Stomach smooth muscle (tissue), 2 donors: ENCODE data around the gene DST.

Source experiments
- H3K27ac ChIP-seq: one replicate; pipeline ENCODE4 v1.7.0; 2013; ENCODE audit warnings: mild to moderate bottlenecking, low read length, inconsistent platforms
- H3K27me3 ChIP-seq, 2 donors: one replicate each; pipeline ENCODE4 v1.7.0; 2013; ENCODE audit warnings: low read length in 2 of 2; ENCODE audit not compliant: insufficient read depth in 2 of 2, control insufficient read depth in 1 of 2
- H3K36me3 ChIP-seq, 2 donors: one replicate each; pipeline ENCODE4 v1.7.0; 2013; ENCODE audit warnings: low read length in 2 of 2; ENCODE audit not compliant: control insufficient read depth in 2 of 2, insufficient read depth in 2 of 2
- H3K4me1 ChIP-seq: one replicate; pipeline ENCODE4 v1.7.0; 2013; ENCODE audit warnings: low read length; ENCODE audit not compliant: control insufficient read depth, insufficient read depth
- H3K4me3 ChIP-seq, 2 donors: one replicate each; pipeline ENCODE4 v1.7.0; 2013; ENCODE audit warnings: low read length in 2 of 2
- H3K9ac ChIP-seq, 2 donors: one replicate each; pipeline ENCODE4 v1.7.0; 2013; ENCODE audit warnings: low read length in 2 of 2, mild to moderate bottlenecking in 1 of 2
- H3K9me3 ChIP-seq, 2 donors: one replicate each; pipeline ENCODE4 v1.7.0; 2013; ENCODE audit warnings: low read length in 2 of 2; ENCODE audit not compliant: control insufficient read depth in 2 of 2
- donor health status: healthy.
- donor health status: Pancreatic carcinoma.

The DST gene

GRCh38 chr6:56517155-56517745 lies 125.4 kb downstream of the DST start:
- H3K9me3 ChIP-seq, result no peaks in the 10 kb centered on the region
- no peak overlapping the region for H3K4me3 ChIP-seq
- H3K9ac ChIP-seq, result no peak overlapping the region
- no peaks in the 10 kb centered on the region for H3K27me3 ChIP-seq
- H3K27ac ChIP-seq, result no peak overlapping the region
- peaks cover 9 to 24% of the 10 kb centered on the region in 2 donors for H3K36me3 ChIP-seq
- H3K4me1 ChIP-seq, result peaks cover 11% of the 10 kb centered on the region

GRCh38 chr6:56516003-56516402 lies 126.7 kb downstream of the DST start:
- Histone ChIP-seq H3K27me3 (no peaks in the 10 kb centered on the region), H3K9me3 (no peaks in the 10 kb centered on the region), H3K4me1 (peaks cover 11% of the 10 kb centered on the region), H3K9ac (no peak overlapping the region), H3K27ac (no peak overlapping the region), H3K36me3 (peaks cover 9 to 28% of the 10 kb centered on the region in 2 donors), H3K4me3 (no peak overlapping the region)

GRCh38 chr6:56515081-56515905 lies 127.4 kb downstream of the DST start:
- H3K27me3 ChIP-seq, result no peaks in the 10 kb centered on the region
- no peaks in the 10 kb centered on the region for H3K9me3 ChIP-seq
- H3K27ac ChIP-seq, result peak overlapping the region; percentile 25
- H3K4me3 ChIP-seq, result no peak overlapping the region
- H3K36me3 ChIP-seq, result peaks cover 9 to 28% of the 10 kb centered on the region in 2 donors
- H3K4me1 ChIP-seq, result peaks cover 11% of the 10 kb centered on the region
- no peak overlapping the region for H3K9ac ChIP-seq

- no peaks in the 10 kb centered on the region for H3K9me3 ChIP-seq
- H3K9ac ChIP-seq, result no peak overlapping the region
- H3K27ac ChIP-seq, result peak overlapping the region; percentile 6
- no peaks in the 10 kb centered on the region for H3K27me3 ChIP-seq
- no peak overlapping the region for H3K4me3 ChIP-seq
- H3K36me3 ChIP-seq, result peaks cover 7 to 25% of the 10 kb centered on the region in 2 donors
- peaks cover 11% of the 10 kb centered on the region for H3K4me1 ChIP-seq
Measured at GRCh38 chr6:56514395-56514794, 128.3 kb downstream of the DST start.

GRCh38 chr6:56513631-56514030 lies 129.1 kb downstream of the DST start:
- Histone ChIP-seq H3K9me3 (no peaks in the 10 kb centered on the region), H3K36me3 (peaks cover 11 to 28% of the 10 kb centered on the region in 2 donors), H3K4me3 (no peak overlapping the region), H3K9ac (no peak overlapping the region), H3K4me1 (peaks cover 13% of the 10 kb centered on the region), H3K27me3 (no peaks in the 10 kb centered on the region), H3K27ac (no peak overlapping the region)

GRCh38 chr6:56511591-56511990 lies 131.1 kb downstream of the DST start:
- peaks cover 17 to 38% of the 10 kb centered on the region in 2 donors for H3K36me3 ChIP-seq
- no peak overlapping the region for H3K4me3 ChIP-seq
- H3K9me3 ChIP-seq, result no peaks in the 10 kb centered on the region
- no peaks in the 10 kb centered on the region for H3K27me3 ChIP-seq
- H3K4me1 ChIP-seq, result peaks cover 24% of the 10 kb centered on the region
- H3K9ac ChIP-seq, result no peak overlapping the region
- H3K27ac ChIP-seq, result no peak overlapping the region

- no peak overlapping the region for H3K4me3 ChIP-seq
- H3K9me3 ChIP-seq, result no peaks in the 10 kb centered on the region
- no peaks in the 10 kb centered on the region for H3K27me3 ChIP-seq
- H3K36me3 ChIP-seq, result peaks cover 17 to 38% of the 10 kb centered on the region in 2 donors
- no peak overlapping the region for H3K27ac ChIP-seq
- peaks cover 28% of the 10 kb centered on the region for H3K4me1 ChIP-seq
- H3K9ac ChIP-seq, result no peak overlapping the region
Measured at GRCh38 chr6:56510984-56511531, 131.6 kb downstream of the DST start.

- Histone ChIP-seq H3K9me3 (no peaks in the 10 kb centered on the region), H3K4me3 (no peak overlapping the region), H3K36me3 (peaks cover 20 to 28% of the 10 kb centered on the region in 2 donors), H3K9ac (no peak overlapping the region), H3K27ac (no peak overlapping the region), H3K4me1 (peaks cover 29% of the 10 kb centered on the region), H3K27me3 (no peaks in the 10 kb centered on the region)
Measured at GRCh38 chr6:56509031-56509430, 133.7 kb downstream of the DST start.

- Histone ChIP-seq H3K36me3 (peaks cover 17 to 23% of the 10 kb centered on the region in 2 donors), H3K9ac (no peak overlapping the region), H3K4me1 (peaks cover 29% of the 10 kb centered on the region)
Measured at GRCh38 chr6:56507517-56507916, 135.2 kb downstream of the DST start.

GRCh38 chr6:56505512-56506260 lies 137.0 kb downstream of the DST start:
- H3K4me1 ChIP-seq, result peaks cover 29% of the 10 kb centered on the region
- H3K27me3 ChIP-seq, result no peaks in the 10 kb centered on the region
- no peak overlapping the region for H3K9ac ChIP-seq
- H3K27ac ChIP-seq, result no peak overlapping the region
- peak overlapping the region in 1 of 2 donors; percentile 31 for H3K4me3 ChIP-seq
- peaks cover 20 to 23% of the 10 kb centered on the region in 2 donors for H3K36me3 ChIP-seq
- H3K9me3 ChIP-seq, result no peaks in the 10 kb centered on the region

More at GRCh38 chr6:56507517-56507916, 135.2 kb downstream of the DST start:
- Histone ChIP-seq H3K27me3 (no peaks in the 10 kb centered on the region), H3K27ac (peak overlapping the region; percentile 60), H3K9me3 (no peaks in the 10 kb centered on the region), H3K4me3 (peak overlapping the region in 1 of 2 donors; percentile 23)
